GM12892 (cell line): Measurements from ENCODE around the gene ZSWIM6.

Source experiments
- POLR2A ChIP-seq: IDR thresholded peaks from 2 replicates; pipeline ENCODE4 v1.6.1; 2011; ENCODE audit warnings: low read depth, low read length, control low read depth
- POLR2AphosphoS5 ChIP-seq: IDR thresholded peaks from 2 replicates; pipeline ENCODE4 v1.6.1; 2011; ENCODE audit warnings: low read depth, low read length, control low read depth
- TAF1 ChIP-seq: IDR thresholded peaks from 2 replicates; pipeline ENCODE4 v1.6.1; 2011; ENCODE audit warnings: low read depth, mild to moderate bottlenecking, control low read depth, low read length, borderline replicate concordance

- TF ChIP-seq TAF1 (no peak), POLR2AphosphoS5 (no peak), POLR2A (no peak)
These were observed 203.8 kb downstream of the ZSWIM6 start for GRCh38 chr5:61535828-61536227.
